HCT116 (cell line): ENCODE data around the gene SUMO3. TPM values are rescaled to one million over a fixed set of nuclear protein-coding genes. Genes with fewer than 3 reads are reported as not detected.

ENCODE experiments used
- ATAC-seq: fragments of 200-7000 bp; cut with Tn5 transposase; 2 replicates; pipeline ENCODE4 v1.9.1; 2020; ENCODE audit warnings: mild to moderate bottlenecking, moderate library complexity
- BruUV-seq: library from RNA; stranded (reverse); fragments of 400-500 nt; replicated peaks from 2 replicates; lab custom pipeline; 2021; lab: Mats Ljungman, UMichigan
- CTCF ChIA-PET: fragments of 300-600 bp; sonication (Branson Sonifier 250); formaldehyde crosslinking; loops from one replicate; lab custom pipeline; 2021; ENCODE audit warnings: antibody characterized with exemption; lab: Charles Lee
- POLR2A ChIA-PET: fragments of 300-600, 350-600 bp; sonication (Branson Sonifier 250); formaldehyde crosslinking; loops from one replicate; lab custom pipeline; 2021; ENCODE audit warnings: antibody characterized with exemption; lab: Charles Lee
- RAD21 ChIA-PET, 2 experiments: fragments of 300-600 bp; sonication (Branson Sonifier 250); formaldehyde crosslinking; loops; one replicate each; lab custom pipeline; 2023; ENCODE audit warnings: low total read pairs in 2 of 2; ENCODE audit not compliant: uncharacterized antibody in 2 of 2, unreplicated experiment in 2 of 2, low non-redundant PET in 1 of 2; lab: Charles Lee
- DNase-seq: peaks from one replicate; pipeline ENCODE4 v3.0.0-alpha.2; 2010; ENCODE audit warnings: low read depth, low spot score
- H2AFZ ChIP-seq: fragments of 200-600 bp; shearing (Covaris generic), sonication (generic); 2 replicates; pipeline ENCODE4 v1.6.1; 2017; ENCODE audit warnings: low read depth, mixed run types, mixed read lengths, antibody characterized with exemption, low read length; ENCODE audit not compliant: poor library complexity, severe bottlenecking
- H3K27ac ChIP-seq: 2 replicates; pipeline ENCODE4 v1.5.1; 2012; ENCODE audit warnings: low read depth, low read length
- H3K27me3 ChIP-seq: fragments of 200-600 bp; sonication (generic); 2 replicates; pipeline ENCODE4 v1.6.1; 2016; ENCODE audit warnings: mixed run types, low read length, mixed read lengths; ENCODE audit not compliant: insufficient read depth
- H3K36me3 ChIP-seq, 2 experiments: fragments of 200-500 bp in 1 of 2; fragments of 200-600 bp in 1 of 2; sonication (Bioruptor generic) in 1 of 2; sonication (generic) in 1 of 2; 2 replicates each; pipeline versions ENCODE4 v1.5.1 to v1.6.1; 2014 to 2016; ENCODE audit warnings: low read length in 2 of 2, inconsistent platforms in 1 of 2, mixed read lengths in 1 of 2, mixed run types in 1 of 2; ENCODE audit not compliant: insufficient read depth in 2 of 2, control insufficient read depth in 1 of 2
- H3K4me1 ChIP-seq, 2 experiments: fragments of 200-600 bp in 1 of 2; sonication (generic) in 1 of 2; 2 replicates each; pipeline versions ENCODE4 v1.5.1 to v1.6.1; 2012 to 2017; ENCODE audit warnings: low read length in 2 of 2, inconsistent platforms in 1 of 2, mild to moderate bottlenecking in 1 of 2, mixed read lengths in 1 of 2, mixed run types in 1 of 2, moderate library complexity in 1 of 2; ENCODE audit not compliant: insufficient read depth in 2 of 2, control insufficient read depth in 1 of 2
- H3K4me2 ChIP-seq: fragments of 200-600 bp; sonication (generic); 2 replicates; pipeline ENCODE4 v1.6.1; 2017; ENCODE audit warnings: mixed run types, low read length, mixed read lengths
- H3K4me3 ChIP-seq, 2 experiments: fragments of 200-600 bp in 1 of 2; sonication (generic) in 1 of 2; replicated peaks in 1 of 2; 2 replicates each; pipeline ENCODE4 v1.5.1; 2011 to 2016; ENCODE audit warnings: low read length in 2 of 2, control low read depth in 1 of 2, low read depth in 1 of 2, mild to moderate bottlenecking in 1 of 2, mixed read lengths in 1 of 2, mixed run types in 1 of 2
- H3K79me2 ChIP-seq: fragments of 200-600 bp; sonication (generic); 2 replicates; pipeline ENCODE4 v1.6.1; 2017; ENCODE audit warnings: mild to moderate bottlenecking, mixed run types, low read length, moderate library complexity, mixed read lengths; ENCODE audit not compliant: insufficient read depth
- H3K9ac ChIP-seq: fragments of 200-600 bp; sonication (generic); 2 replicates; pipeline ENCODE4 v1.6.1; 2016; ENCODE audit warnings: low read length, mixed read lengths
- H3K9me2 ChIP-seq: fragments of 200-600 bp; sonication (generic), shearing (Covaris generic); 2 replicates; pipeline ENCODE4 v1.6.1; 2017; ENCODE audit warnings: mixed run types, mild to moderate bottlenecking, moderate library complexity; ENCODE audit not compliant: insufficient read depth
- H3K9me3 ChIP-seq, 2 experiments: fragments of 200-500 bp in 1 of 2; fragments of 200-600 bp in 1 of 2; sonication (Bioruptor generic) in 1 of 2; sonication (generic) in 1 of 2; 2 replicates each; pipeline ENCODE4 v1.6.1; 2014 to 2017; ENCODE audit warnings: low read length in 2 of 2, mixed read lengths in 2 of 2, inconsistent platforms in 1 of 2, low read depth in 1 of 2, mild to moderate bottlenecking in 1 of 2, mixed run types in 1 of 2, moderate library complexity in 1 of 2; ENCODE audit not compliant: control insufficient read depth in 1 of 2, insufficient read depth in 1 of 2
- H4K20me1 ChIP-seq: fragments of 200-600 bp; sonication (generic), shearing (Covaris generic); 2 replicates; pipeline ENCODE4 v1.6.1; 2017; ENCODE audit warnings: mixed run types, mild to moderate bottlenecking, moderate library complexity; ENCODE audit not compliant: insufficient read depth
- ATF3 ChIP-seq: IDR thresholded peaks from 2 replicates; pipeline ENCODE4 v1.6.1; 2012
- CEBPB ChIP-seq: IDR thresholded peaks from 2 replicates; pipeline ENCODE4 v1.6.1; 2012; ENCODE audit warnings: low read depth
- CTCF ChIP-seq, 3 experiments: fragments of 200-600 bp in 1 of 3; sonication (generic) in 1 of 3; IDR thresholded peaks in 2 of 3; conservative IDR thresholded peaks in 1 of 3; 2 replicates each; pipeline ENCODE4 v1.5.1; 2012 to 2017; ENCODE audit warnings: low read depth in 2 of 3, low read length in 2 of 3, antibody characterized with exemption in 1 of 3, borderline replicate concordance in 1 of 3, control low read depth in 1 of 3, mild to moderate bottlenecking in 1 of 3, mixed read lengths in 1 of 3, mixed run types in 1 of 3, moderate library complexity in 1 of 3; ENCODE audit not compliant: insufficient read depth in 1 of 3
- EGR1 ChIP-seq: IDR thresholded peaks from 2 replicates; pipeline ENCODE4 v1.6.1; 2012; ENCODE audit warnings: low read depth
- EZH2 ChIP-seq: fragments of 200-600 bp; sonication (generic); IDR thresholded peaks from 2 replicates; pipeline ENCODE4 v1.6.1; 2017; ENCODE audit warnings: antibody characterized with exemption, mixed run types
- EZH2phosphoT487 ChIP-seq: fragments of 200-600 bp; IDR thresholded peaks from 2 replicates; pipeline ENCODE4 v1.6.1; 2018; ENCODE audit warnings: antibody characterized with exemption, borderline replicate concordance
- MAX ChIP-seq: IDR thresholded peaks from 2 replicates; pipeline ENCODE4 v1.6.1; 2012
- POLR2A ChIP-seq: IDR thresholded peaks from 2 replicates; pipeline ENCODE4 v1.7.0; 2011; ENCODE audit warnings: borderline replicate concordance; ENCODE audit not compliant: insufficient read depth, insufficient read length; ENCODE audit errors: extremely low read depth
- REST ChIP-seq: IDR thresholded peaks from 2 replicates; pipeline ENCODE4 v1.6.1; 2012; ENCODE audit warnings: low read depth
- SP1 ChIP-seq: IDR thresholded peaks from 2 replicates; pipeline ENCODE4 v1.6.1; 2012; ENCODE audit warnings: low read depth
- SRF ChIP-seq: IDR thresholded peaks from 2 replicates; pipeline ENCODE4 v1.6.1; 2012; ENCODE audit warnings: low read depth
- TCF7L2 ChIP-seq: IDR thresholded peaks from 2 replicates; pipeline ENCODE4 v1.7.0; 2011; ENCODE audit warnings: borderline replicate concordance, inconsistent platforms; ENCODE audit not compliant: insufficient read depth, insufficient read length; ENCODE audit errors: extremely low read depth
- YY1 ChIP-seq: IDR thresholded peaks from 2 replicates; pipeline ENCODE4 v1.6.1; 2011; ENCODE audit warnings: low read length, low read depth, moderate library complexity, mild to moderate bottlenecking; ENCODE audit not compliant: insufficient replicate concordance; ENCODE audit errors: extremely low read depth
- ZFX ChIP-seq: fragments of 450-650 bp; IDR thresholded peaks from 2 replicates; pipeline ENCODE4 v1.6.1; 2017
- ZNF274 ChIP-seq: fragments of 200-500 bp; sonication (Bioruptor generic); IDR thresholded peaks from 2 replicates; pipeline ENCODE4 v1.6.1; 2014; ENCODE audit warnings: mild to moderate bottlenecking, low read depth, low read length, inconsistent platforms
- intact Hi-C: fragments of 100-400 bp; cut with micrococcal nuclease; formaldehyde crosslinking; loops from 2 replicates; pipeline ENCODE4 v1.10.0; 2022
- total RNA-seq: library from RNA; stranded (reverse); gene quantifications from one replicate; pipeline ENCODE4 v1.2.1, GENCODE V29; 2021; ENCODE audit not compliant: unreplicated experiment
- TF ChIP-seq, protein P1 (sequence below): IDR thresholded peaks from 2 replicates; pipeline ENCODE4 v1.6.1; 2011; ENCODE audit warnings: mild to moderate bottlenecking, low read length, moderate library complexity; ENCODE audit not compliant: insufficient replicate concordance; ENCODE audit errors: extremely low read depth

SUMO3 gene
- total RNA-seq, 1 experiment from 2014 or later, result 31.5 TPM

DNA sequence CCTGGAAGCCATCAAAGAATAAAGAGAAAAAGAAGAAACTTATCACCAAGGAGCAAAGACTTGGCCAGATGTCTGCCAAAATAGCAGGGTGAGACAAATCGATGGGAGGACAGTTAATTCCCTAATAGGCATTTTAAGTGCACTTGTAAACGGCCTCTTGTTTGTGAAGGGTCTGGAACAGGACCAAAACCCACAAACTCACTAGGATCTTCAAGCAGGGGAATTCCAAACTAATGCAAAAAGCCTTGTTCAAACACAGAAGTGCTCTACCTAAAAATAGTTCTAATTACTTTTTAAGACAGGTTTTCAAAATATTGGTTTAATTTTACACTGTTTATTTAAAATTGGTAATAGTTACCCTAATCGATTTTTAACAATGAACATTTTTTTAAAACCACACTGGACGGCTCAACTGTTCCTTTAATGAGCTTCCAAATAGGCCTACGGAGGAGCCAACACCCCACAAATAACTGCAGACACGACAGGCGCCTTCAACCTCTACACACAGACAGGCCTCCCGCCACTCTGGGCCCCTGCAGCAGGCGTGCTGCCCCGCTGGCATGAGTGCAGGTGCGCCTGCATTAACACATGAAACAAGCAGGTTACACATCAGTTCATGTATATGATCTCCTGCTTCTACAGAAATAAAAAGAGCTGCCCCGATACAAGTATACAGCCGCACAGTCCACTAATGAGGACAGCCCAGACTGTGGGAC lies 32.1 kb downstream of the SUMO3 start (continued):
- TF ChIP-seq REST, result no peak
- TF ChIP-seq SP1, result no peak
- no peak for TF ChIP-seq YY1
- TF ChIP-seq, all 23 proteins: peak for 0

- H2AFZ ChIP-seq, result no peak overlapping the region
- no peak overlapping the region for H3K9ac ChIP-seq
- H3K79me2 ChIP-seq, result peaks cover 98% of the 10 kb centered on the region
- H4K20me1 ChIP-seq, result peaks cover 11% of the 10 kb centered on the region; the same call in 1 of the 2 replicates
- ATAC-seq, result no peak
- intact Hi-C loops, result no loop called here
- ChIA-PET CTCF (interaction anchor here (2.1 kb wide), 1 partner anchor 9 kb away, joined by 9 read pairs; no protein-coding TSS in a partner anchor), POLR2A (no interaction called here), RAD21 (no interaction called here)
- H3K9me3 ChIP-seq, result no peaks in the 10 kb centered on the region
- H3K27ac ChIP-seq, result no peak overlapping the region
- no peaks in the 10 kb centered on the region for H3K9me2 ChIP-seq
- no peak overlapping the region for H3K4me2 ChIP-seq
- peaks cover 3 to 10% of the 10 kb centered on the region in 2 experiments; a peak in 2 of 4 replicates for H3K36me3 ChIP-seq
- no TSS peak for BruUV-seq
- no peaks in the 10 kb centered on the region for H3K27me3 ChIP-seq
- H3K4me3 ChIP-seq, result no peak overlapping the region
- peaks cover 6 to 9% of the 10 kb centered on the region in 2 experiments for H3K4me1 ChIP-seq
- no peak for DNase-seq
- TF ChIP-seq SP1, result no peak
- no peak for TF ChIP-seq EZH2phosphoT487
- no peak for TF ChIP-seq SRF
- no peak for TF ChIP-seq EZH2
- TF ChIP-seq ATF3, result no peak
- no peak for TF ChIP-seq CEBPB
- TF ChIP-seq YY1, result no peak
- no peak for TF ChIP-seq ZFX
- no peak for TF ChIP-seq TCF7L2
- no peak for TF ChIP-seq POLR2A
- TF ChIP-seq CTCF (IDR thresholded peaks at IDR 0.05 in 2 of 3, conservative IDR thresholded peaks at IDR 0.05 in 1 of 3; ENCODE audit: borderline replicate concordance in 1 of 3, insufficient read depth in 1 of 3, low read depth in 2 of 3, low read length in 2 of 3), result no peak
- TF ChIP-seq, protein P1, sequence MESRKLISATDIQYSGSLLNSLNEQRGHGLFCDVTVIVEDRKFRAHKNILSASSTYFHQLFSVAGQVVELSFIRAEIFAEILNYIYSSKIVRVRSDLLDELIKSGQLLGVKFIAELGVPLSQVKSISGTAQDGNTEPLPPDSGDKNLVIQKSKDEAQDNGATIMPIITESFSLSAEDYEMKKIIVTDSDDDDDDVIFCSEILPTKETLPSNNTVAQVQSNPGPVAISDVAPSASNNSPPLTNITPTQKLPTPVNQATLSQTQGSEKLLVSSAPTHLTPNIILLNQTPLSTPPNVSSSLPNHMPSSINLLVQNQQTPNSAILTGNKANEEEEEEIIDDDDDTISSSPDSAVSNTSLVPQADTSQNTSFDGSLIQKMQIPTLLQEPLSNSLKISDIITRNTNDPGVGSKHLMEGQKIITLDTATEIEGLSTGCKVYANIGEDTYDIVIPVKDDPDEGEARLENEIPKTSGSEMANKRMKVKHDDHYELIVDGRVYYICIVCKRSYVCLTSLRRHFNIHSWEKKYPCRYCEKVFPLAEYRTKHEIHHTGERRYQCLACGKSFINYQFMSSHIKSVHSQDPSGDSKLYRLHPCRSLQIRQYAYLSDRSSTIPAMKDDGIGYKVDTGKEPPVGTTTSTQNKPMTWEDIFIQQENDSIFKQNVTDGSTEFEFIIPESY, result no peak
- no peak for TF ChIP-seq MAX
- TF ChIP-seq ZNF274, result no peak
- TF ChIP-seq EGR1, result no peak
Observed at GRCh38 chr21:44784810-44785209, 33.1 kb downstream of the SUMO3 start.
